ENCODE measurements around the gene SCN5A.

SCN5A gene

GRCh38 chr3:38649500-38650247, at the start of gene SCN5A:
SCN5A (minus strand) TSS chr3:38649687; CDS start chr3:38633307, 16,380 bp downstream.
- DNase-seq: no peak

- DNase-seq: no peak
Observed at GRCh38 chr3:38698760-38699159, 49.3 kb upstream of the SCN5A start.

- DNase-seq: no peak
Observed at GRCh38 chr3:38698061-38698460, 48.6 kb upstream of the SCN5A start.

GRCh38 chr3:38696034-38696433, 46.5 kb upstream of the SCN5A start:
- no peak for DNase-seq

GRCh38 chr3:38690185-38690584, 40.7 kb upstream of the SCN5A start:
- no peak for DNase-seq

- DNase-seq: no peak
Observed at GRCh38 chr3:38689774-38690173, 40.3 kb upstream of the SCN5A start.

GRCh38 chr3:38689346-38689745, 39.9 kb upstream of the SCN5A start:
- DNase-seq: no peak

GRCh38 chr3:38687321-38687720, 37.8 kb upstream of the SCN5A start:
- no peak for DNase-seq

GRCh38 chr3:38684546-38684945, 35.1 kb upstream of the SCN5A start:
- no peak for DNase-seq

- no peak for DNase-seq
Observed at GRCh38 chr3:38669668-38670067, 20.2 kb upstream of the SCN5A start.

- DNase-seq: no peak
Observed at GRCh38 chr3:38662544-38662943, 13.1 kb upstream of the SCN5A start.

GRCh38 chr3:38658841-38659240, 9.4 kb upstream of the SCN5A start:
- DNase-seq: no peak

- no peak for DNase-seq
Observed at GRCh38 chr3:38657369-38657768, 7.9 kb upstream of the SCN5A start.

- DNase-seq: no peak
Observed at GRCh38 chr3:38655708-38656300, 6.3 kb upstream of the SCN5A start.

GRCh38 chr3:38653685-38654537, 4.4 kb upstream of the SCN5A start:
- no peak for DNase-seq

GRCh38 chr3:38652934-38653333, 3.4 kb upstream of the SCN5A start:
- DNase-seq: no peak

- no peak for DNase-seq
Observed at GRCh38 chr3:38651153-38651789, 1.8 kb upstream of the SCN5A start.

GRCh38 chr3:38650248-38650951, 913 bp upstream of the SCN5A start:
- DNase-seq: no peak

- DNase-seq: no peak
Observed at GRCh38 chr3:38648659-38649499, 608 bp downstream of the SCN5A start.

- DNase-seq: no peak
Observed at GRCh38 chr3:38648024-38648658, 1.3 kb downstream of the SCN5A start.

Data from DMS79 (cell line).